Measurements from ENCODE around the gene DNAH3.
"Not testable (repeated sequence)": the region's sequence is repeated elsewhere in the genome, so short reads cannot be mapped to it uniquely, and the experiment has no call there.

The DNAH3 gene

GRCh38 chr16:20997147-20997546 lies 153.5 kb downstream of the DNAH3 start:
- Histone ChIP-seq H3K4me1 (ENCODE audit: low read depth, poor library complexity, severe bottlenecking) (no peaks in the 10 kb centered on the region), H3K4me3 (IDR thresholded peaks at IDR 0.05; ENCODE audit: insufficient read depth, low read depth, low read length) (no peak overlapping the region), H3K27me3 (ENCODE audit: insufficient read depth, low read depth) (no peaks in the 10 kb centered on the region), H3K9ac (no peak overlapping the region), H3K36me3 (ENCODE audit: insufficient read depth) (no peaks in the 10 kb centered on the region), H3K27ac (no peak overlapping the region), H2AFZ (ENCODE audit: low read depth) (no peak overlapping the region), H3K4me2 (no peak overlapping the region), H4K20me1 (ENCODE audit: insufficient read depth) (no peaks in the 10 kb centered on the region), H3K79me2 (ENCODE audit: insufficient read depth, low read depth) (no peaks in the 10 kb centered on the region)
- TF ChIP-seq CTCF (conservative IDR thresholded peaks at IDR 0.05; ENCODE audit: low read depth, low read length) = no peak

- no peaks in the 10 kb centered on the region for H3K36me3 ChIP-seq (ENCODE audit: insufficient read depth)
- H3K79me2 ChIP-seq (ENCODE audit: insufficient read depth, low read depth) = no peaks in the 10 kb centered on the region
- no peak overlapping the region for H3K9ac ChIP-seq
- no peaks in the 10 kb centered on the region for H4K20me1 ChIP-seq (ENCODE audit: insufficient read depth)
- no peaks in the 10 kb centered on the region for H3K4me1 ChIP-seq (ENCODE audit: low read depth, poor library complexity, severe bottlenecking)
- H2AFZ ChIP-seq (ENCODE audit: low read depth) = no peak overlapping the region
- H3K27ac ChIP-seq = no peak overlapping the region
- TF ChIP-seq CTCF (conservative IDR thresholded peaks at IDR 0.05; ENCODE audit: low read depth, low read length) = no peak
- no peak overlapping the region for H3K4me3 ChIP-seq (IDR thresholded peaks at IDR 0.05; ENCODE audit: insufficient read depth, low read depth, low read length)
- H3K27me3 ChIP-seq (ENCODE audit: insufficient read depth, low read depth) = no peaks in the 10 kb centered on the region
- no peak overlapping the region for H3K4me2 ChIP-seq
Measured at GRCh38 chr16:20995711-20996110, 154.9 kb downstream of the DNAH3 start.

GRCh38 chr16:20989496-20990070 lies 161.1 kb downstream of the DNAH3 start:
- not testable (repeated sequence) for H3K27me3 ChIP-seq (ENCODE audit: insufficient read depth, low read depth); H3K36me3 ChIP-seq (ENCODE audit: insufficient read depth); H3K9ac ChIP-seq; H3K4me3 ChIP-seq (IDR thresholded peaks at IDR 0.05; ENCODE audit: insufficient read depth, low read depth, low read length); H3K79me2 ChIP-seq (ENCODE audit: insufficient read depth, low read depth); H3K4me2 ChIP-seq; H2AFZ ChIP-seq (ENCODE audit: low read depth); H4K20me1 ChIP-seq (ENCODE audit: insufficient read depth); H3K4me1 ChIP-seq (ENCODE audit: low read depth, poor library complexity, severe bottlenecking); H3K27ac ChIP-seq

GRCh38 chr16:20987049-20987448 lies 163.6 kb downstream of the DNAH3 start:
- H3K4me2 ChIP-seq = no peak overlapping the region

More at GRCh38 chr16:20987049-20987448, 163.6 kb downstream of the DNAH3 start:
- Histone ChIP-seq H3K4me1 (ENCODE audit: low read depth, poor library complexity, severe bottlenecking) (peaks cover 7% of the 10 kb centered on the region), H3K4me3 (IDR thresholded peaks at IDR 0.05; ENCODE audit: insufficient read depth, low read depth, low read length) (no peak overlapping the region), H3K27ac (no peak overlapping the region), H4K20me1 (ENCODE audit: insufficient read depth) (no peaks in the 10 kb centered on the region), H3K27me3 (ENCODE audit: insufficient read depth, low read depth) (no peaks in the 10 kb centered on the region), H3K36me3 (ENCODE audit: insufficient read depth) (no peaks in the 10 kb centered on the region), H3K9ac (no peak overlapping the region), H3K79me2 (ENCODE audit: insufficient read depth, low read depth) (no peaks in the 10 kb centered on the region), H2AFZ (ENCODE audit: low read depth) (no peak overlapping the region)
- TF ChIP-seq CTCF (conservative IDR thresholded peaks at IDR 0.05; ENCODE audit: low read depth, low read length) = no peak
